Right lobe of liver (tissue), 6 donors: ENCODE results near the gene PRKAG2. TPM values are rescaled to one million over a fixed set of nuclear protein-coding genes. Genes with fewer than 3 reads are reported as not detected.
"Not testable (repeated sequence)": the region's sequence is repeated elsewhere in the genome, so short reads cannot be mapped to it uniquely, and the experiment has no call there.

ENCODE experiments used
- ATAC-seq, 4 donors: fragments of 200-7000 bp; cut with Tn5 transposase; one replicate each; pipeline ENCODE4 v1.9.1; 2020; ENCODE audit warnings: mild to moderate bottlenecking in 4 of 4, moderate library complexity in 4 of 4
- DNase-seq, 3 donors: peaks; one replicate each; pipeline ENCODE4 v3.0.0-alpha.2; 2020
- H3K27ac ChIP-seq, 3 donors: fragments of 200-600 bp; one replicate each; pipeline ENCODE4 v1.8.0; 2022
- H3K27me3 ChIP-seq, 2 donors: fragments of 200-600 bp; one replicate each; pipeline ENCODE4 v1.8.0; 2022
- H3K36me3 ChIP-seq, 4 donors: fragments of 200-600 bp; sonication (generic) in 1 of 4; one replicate each; pipeline versions ENCODE4 v1.5.1 to v1.8.0; 2017 to 2022; ENCODE audit warnings: control low read depth in 1 of 4
- H3K4me1 ChIP-seq, 4 donors: fragments of 200-600 bp; sonication (generic) in 1 of 4; one replicate each; pipeline versions ENCODE4 v1.5.1 to v1.8.0; 2017 to 2022; ENCODE audit warnings: control low read depth in 1 of 4
- H3K4me3 ChIP-seq, 3 donors: fragments of 200-600 bp; one replicate each; pipeline ENCODE4 v1.8.0; 2022
- H3K9me3 ChIP-seq, 4 donors: fragments of 200-600 bp; sonication (generic) in 1 of 4; one replicate each; pipeline versions ENCODE4 v1.5.1 to v1.8.0; 2017 to 2022; ENCODE audit warnings: control low read depth in 1 of 4
- CTCF ChIP-seq, 4 donors: fragments of 200-600 bp in 3 of 4; fragments of 450-650 bp in 1 of 4; IDR thresholded peaks; one replicate each; pipeline versions ENCODE4 v1.5.1 to v1.8.0; 2016 to 2022; ENCODE audit warnings: antibody characterized with exemption in 4 of 4, mild to moderate bottlenecking in 2 of 4
- POLR2A ChIP-seq: fragments of 450-650 bp; IDR thresholded peaks from one replicate; pipeline ENCODE4 v1.6.1; 2017; ENCODE audit warnings: antibody characterized with exemption, mild to moderate bottlenecking
- WGBS: methylation state at CpG from one replicate; pipeline ENCODE4 v1.1.6; 2018; ENCODE audit warnings: low coverage, low lambda C conversion rate; ENCODE audit not compliant: insufficient coverage; ENCODE audit errors: missing lambda C conversion rate; 5-methylcytosine and 5-hydroxymethylcytosine counted together
- intact Hi-C, 2 donors: fragments of 100-400 bp; cut with DNase I; formaldehyde crosslinking; loops; one replicate each; pipeline versions ENCODE4 v1.11.2 to v1.14.1; 2022
- total RNA-seq, 6 experiments: library from RNA; depleted of rRNA in 2 of 6; stranded (reverse); fragments of >200 nt in 2 of 6; fragmentation: NEBNext Ultra II Directional in 3 of 6; extraction: Animal tissue kit (Norgen Biotek cat#: 25700) in 3 of 6; gene quantifications; one replicate each; pipeline versions ENCODE4 v1.1.0 to v1.2.4, GENCODE V29; 2016 to 2023
- donor health status: DM: no; HTN: yes; CAD: no.
- donor health status: DM: no; HTN: no; CAD: no.
- donor health status: DM: no; HTN: no; CAD: no.
- donor health status: DM: no; HTN: yes; CAD: no.
- donor health status: DM: no; HTN: yes; CAD: no.

The PRKAG2 gene
- total RNA-seq, 6 experiments from 2014 or later: 20.6 to 63.6 (median 29.5) TPM

- 94% methylated on average over 10 of the region's 13 CpGs for WGBS
- Histone ChIP-seq H3K9me3 (no peaks in the 10 kb centered on the region), H3K4me1 (peaks cover 0 to 32% (median 15%) of the 10 kb centered on the region in 4 donors), H3K27me3 (no peaks in the 10 kb centered on the region), H3K36me3 (no peaks in the 10 kb centered on the region), H3K27ac (no peak overlapping the region), H3K4me3 (no peak overlapping the region)
- no peak for ATAC-seq
- TF ChIP-seq CTCF (IDR thresholded peaks at IDR 0.05) (no peak), POLR2A (no peak)
- intact Hi-C loops: no loop called here
- no peak for DNase-seq
Observed at GRCh38 chr7:151829707-151830106, 47.2 kb downstream of the PRKAG2 start.

GRCh38 chr7:151827620-151828019 lies 49.3 kb downstream of the PRKAG2 start:
- WGBS: 78% methylated on average over 5 of the region's 8 CpGs
- TF ChIP-seq CTCF (IDR thresholded peaks at IDR 0.05) (no peak), POLR2A (no peak)
- H3K4me3 ChIP-seq: no peak overlapping the region
- H3K27me3 ChIP-seq: no peaks in the 10 kb centered on the region
- intact Hi-C loops: no loop called here
- no peak for DNase-seq
- H3K36me3 ChIP-seq: no peaks in the 10 kb centered on the region
- ATAC-seq: no peak
- H3K27ac ChIP-seq: peak overlapping the region in 1 of 3 donors; percentile 28
- H3K4me1 ChIP-seq: peaks cover 0 to 50% (median 27%) of the 10 kb centered on the region in 4 donors
- H3K9me3 ChIP-seq: no peaks in the 10 kb centered on the region

DNA sequence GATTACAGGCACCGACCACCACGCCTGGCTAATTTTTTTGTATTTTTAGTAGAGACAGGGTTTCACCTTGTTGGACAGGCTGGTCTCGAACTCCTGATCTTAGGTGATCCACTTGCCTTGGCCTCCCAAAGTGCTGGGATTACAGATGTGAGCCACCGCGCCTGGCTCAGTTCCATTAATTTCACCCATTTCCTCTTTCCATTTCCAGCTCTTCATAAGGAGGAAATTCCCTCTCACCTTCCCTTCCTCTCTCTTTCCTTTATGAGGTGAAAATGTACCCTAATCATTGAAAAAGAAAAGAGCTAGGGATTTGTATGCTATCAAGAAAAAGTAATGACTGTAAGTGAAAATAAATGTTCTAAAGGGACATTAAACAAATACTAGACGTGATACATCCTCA lies 50.6 kb downstream of the PRKAG2 start:
- ATAC-seq, H3K36me3 ChIP-seq, H3K9me3 ChIP-seq, intact Hi-C loops, H3K27me3 ChIP-seq, DNase-seq, H3K4me3 ChIP-seq: not testable (repeated sequence)
- WGBS: 72% methylated on average over 6 of the region's 6 CpGs
- peak overlapping the region in 1 of 3 donors; percentile 99 for H3K27ac ChIP-seq
- peaks cover 0 to 62% (median 33%) of the 10 kb centered on the region in 4 donors for H3K4me1 ChIP-seq

DNA sequence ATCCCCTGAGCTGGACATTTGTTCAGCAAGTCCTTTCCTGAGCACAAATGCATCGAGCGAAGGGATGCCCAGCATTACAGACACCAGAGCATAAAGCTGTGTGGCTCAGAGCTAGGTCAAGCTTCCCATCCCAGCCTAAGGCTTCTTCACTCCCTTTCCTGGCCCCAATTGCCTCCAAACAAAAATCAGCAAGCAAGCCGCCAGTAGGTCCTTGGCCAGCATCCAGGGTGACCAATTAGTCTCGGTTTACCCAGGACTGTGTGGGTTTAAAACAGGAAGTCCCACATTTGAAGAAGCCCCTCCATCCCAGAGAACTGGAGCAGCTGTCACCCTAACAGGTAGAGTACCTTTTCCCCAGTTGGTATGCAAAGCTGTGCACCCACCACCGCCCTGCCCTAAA lies 51.2 kb downstream of the PRKAG2 start:
- H3K9me3 ChIP-seq: no peaks in the 10 kb centered on the region
- intact Hi-C loops: no loop called here
- peaks cover 0 to 68% (median 36%) of the 10 kb centered on the region in 4 donors for H3K4me1 ChIP-seq
- DNase-seq: no peak
- H3K27ac ChIP-seq: peak overlapping the region in 2 of 3 donors; percentile 98 to 99
- TF ChIP-seq POLR2A (no peak), CTCF (IDR thresholded peaks at IDR 0.05) (no peak)
- H3K27me3 ChIP-seq: no peaks in the 10 kb centered on the region
- no peak overlapping the region for H3K4me3 ChIP-seq
- 62% methylated on average over 4 of the region's 5 CpGs for WGBS
- ATAC-seq: no peak
- no peaks in the 10 kb centered on the region for H3K36me3 ChIP-seq

GRCh38 chr7:151824373-151824933 lies 52.5 kb downstream of the PRKAG2 start:
- peaks cover 0 to 78% (median 42%) of the 10 kb centered on the region in 4 donors for H3K4me1 ChIP-seq
- no peaks in the 10 kb centered on the region for H3K36me3 ChIP-seq
- TF ChIP-seq CTCF (IDR thresholded peaks at IDR 0.05) (no peak), POLR2A (no peak)
- H3K27me3 ChIP-seq: no peaks in the 10 kb centered on the region
- no peak overlapping the region for H3K4me3 ChIP-seq
- intact Hi-C loops: no loop called here
- no peaks in the 10 kb centered on the region for H3K9me3 ChIP-seq
- ATAC-seq (no peak), DNase-seq (no peak)
- peak overlapping the region; percentile 91 to 99 (median 98) for H3K27ac ChIP-seq
- 78% methylated on average over 14 of the region's 14 CpGs for WGBS
